ENCODE results near the gene NOTCH3.

The NOTCH3 gene

DNA sequence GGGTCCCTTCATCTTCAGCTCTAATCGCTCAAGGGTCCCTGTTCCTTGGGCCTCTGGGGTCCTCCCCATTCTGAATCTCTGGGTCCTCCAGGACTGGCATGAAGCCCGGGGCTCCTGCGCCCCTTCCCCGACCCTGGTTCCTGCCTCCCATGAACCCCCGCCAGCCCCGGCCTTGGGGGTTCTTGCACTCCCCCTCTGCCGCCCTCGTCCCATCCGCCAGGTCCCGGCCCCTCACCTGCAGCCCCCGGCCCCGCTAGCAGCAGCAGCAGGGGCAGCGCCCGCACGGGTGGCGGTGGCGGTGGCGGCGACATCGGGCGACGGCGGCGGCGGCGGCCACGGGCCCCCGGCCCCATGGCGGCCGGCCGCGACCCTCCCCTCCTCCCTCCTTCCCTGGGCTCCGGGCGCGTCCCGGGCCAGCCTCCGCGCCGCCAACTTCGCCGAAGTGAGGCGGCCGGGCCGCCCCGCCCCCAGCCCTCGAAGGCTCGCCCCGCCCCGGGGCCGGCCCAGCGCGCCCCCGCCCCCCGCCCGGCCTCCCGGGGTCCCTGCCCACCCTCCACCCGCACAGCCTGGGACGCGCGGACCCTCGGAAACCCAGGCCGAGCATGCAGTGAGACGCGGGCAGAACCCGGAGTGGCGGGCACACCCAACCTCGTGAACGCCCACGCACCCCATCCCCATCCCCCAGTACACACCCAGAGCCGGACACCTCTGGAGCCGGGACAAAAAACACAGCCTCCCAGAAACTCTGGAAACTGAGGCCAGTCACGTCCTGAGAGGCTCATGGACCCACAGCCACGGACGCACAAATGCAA, at the start of gene NOTCH3:
Gene NOTCH3, minus strand, starts transcription at position 443 of the 812 bp plus-strand sequence. Its CDS starts 90 bp downstream, at position 353.
- H3K36me3 ChIP-seq (ENCODE audit: insufficient read depth, low read length): no peaks in the 10 kb centered on the region
- H3K9me3 ChIP-seq (ENCODE audit: low read length): no peaks in the 10 kb centered on the region
- no peaks in the 10 kb centered on the region for H3K4me1 ChIP-seq (ENCODE audit: insufficient read depth, low read length)
- no peak within 1 kb of the TSS for H3K27ac ChIP-seq (ENCODE audit: low read depth, low read length)
- no peak within 1 kb of the TSS for H3K9ac ChIP-seq (ENCODE audit: low read length)
- H3K4me3 ChIP-seq (ENCODE audit: low read depth in 1 of 2, low read length in 2 of 2): no peak within 1 kb of the TSS
- H3K27me3 ChIP-seq (ENCODE audit: control insufficient read depth in 1 of 2, insufficient read depth in 2 of 2, low read length in 2 of 2): peaks cover 11 to 25% of the 10 kb centered on the region in 2 donors

DNA sequence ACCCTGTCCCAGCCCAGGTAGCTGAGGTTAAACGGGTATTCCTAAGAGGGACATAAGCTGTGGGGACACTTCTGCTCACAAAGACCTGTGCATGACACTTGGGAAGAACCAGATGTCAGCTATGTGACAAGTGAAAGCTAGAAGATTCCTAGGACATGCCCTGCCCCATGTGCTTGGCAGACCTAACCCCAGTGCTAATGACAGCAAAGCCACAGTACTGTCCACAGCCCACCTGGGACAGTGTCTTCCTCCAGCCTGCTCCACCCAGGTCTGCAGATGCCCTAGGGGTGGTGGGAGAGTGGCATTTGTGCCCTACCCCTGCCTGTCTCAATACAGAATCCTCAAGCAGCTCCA, 49.8 kb upstream of the NOTCH3 start:
- peak overlapping the region; percentile 12 for H3K27ac ChIP-seq (ENCODE audit: low read depth, low read length)
- H3K9ac ChIP-seq (ENCODE audit: low read length): no peak overlapping the region
- no peaks in the 10 kb centered on the region for H3K9me3 ChIP-seq (ENCODE audit: low read length)
- peak overlapping the region in 1 of 2 donors; percentile 11 for H3K4me3 ChIP-seq (ENCODE audit: low read depth in 1 of 2, low read length in 2 of 2)
- peaks cover 59% of the 10 kb centered on the region for H3K4me1 ChIP-seq (ENCODE audit: insufficient read depth, low read length)
- H3K36me3 ChIP-seq (ENCODE audit: insufficient read depth, low read length): peaks cover 57% of the 10 kb centered on the region
- H3K27me3 ChIP-seq (ENCODE audit: control insufficient read depth in 1 of 2, insufficient read depth in 2 of 2, low read length in 2 of 2): no peaks in the 10 kb centered on the region

DNA sequence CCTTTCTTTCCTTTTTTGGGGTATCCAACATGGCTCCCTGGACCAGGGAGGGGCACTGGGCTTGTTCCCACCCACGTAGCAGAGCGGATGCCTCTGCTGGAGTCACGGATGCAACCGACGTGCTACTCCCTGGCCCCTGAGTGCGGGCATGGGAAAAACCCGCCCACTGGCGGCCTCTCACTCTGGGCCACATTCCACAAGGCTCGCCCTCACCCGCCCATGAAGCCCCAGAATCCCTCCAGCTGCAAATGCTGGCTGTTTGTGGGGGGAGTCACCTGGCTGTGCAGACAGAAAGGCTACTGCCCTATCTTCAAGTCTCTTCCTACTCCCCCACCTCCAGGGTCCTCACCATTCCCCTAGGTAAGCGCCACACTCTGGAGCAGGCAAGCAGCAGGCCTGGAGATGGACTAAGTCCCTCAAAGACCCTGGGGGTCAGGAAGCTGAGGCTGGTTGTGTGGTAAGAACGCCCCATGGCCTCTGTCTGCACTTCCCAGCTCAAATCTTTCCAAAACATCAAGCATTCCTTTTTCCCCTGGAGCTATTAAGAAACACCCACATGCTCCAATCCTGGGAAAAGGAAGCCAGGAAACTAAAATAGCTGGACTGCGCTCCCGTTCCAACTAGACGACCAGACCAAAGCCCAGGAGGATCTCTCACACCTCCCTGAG, 49.3 kb upstream of the NOTCH3 start:
- Histone ChIP-seq H3K9me3 (ENCODE audit: low read length) (no peaks in the 10 kb centered on the region), H3K27me3 (ENCODE audit: control insufficient read depth in 1 of 2, insufficient read depth in 2 of 2, low read length in 2 of 2) (no peaks in the 10 kb centered on the region), H3K36me3 (ENCODE audit: insufficient read depth, low read length) (peaks cover 57% of the 10 kb centered on the region), H3K4me3 (ENCODE audit: low read depth in 1 of 2, low read length in 2 of 2) (peak overlapping the region in 1 of 2 donors; percentile 3), H3K9ac (ENCODE audit: low read length) (no peak overlapping the region), H3K27ac (ENCODE audit: low read depth, low read length) (peak overlapping the region; percentile 81), H3K4me1 (ENCODE audit: insufficient read depth, low read length) (peaks cover 59% of the 10 kb centered on the region)

- Histone ChIP-seq H3K9me3 (ENCODE audit: low read length) (no peaks in the 10 kb centered on the region), H3K27ac (ENCODE audit: low read depth, low read length) (peak overlapping the region; percentile 81), H3K36me3 (ENCODE audit: insufficient read depth, low read length) (peaks cover 56% of the 10 kb centered on the region), H3K9ac (ENCODE audit: low read length) (peak overlapping the region; percentile 7), H3K27me3 (ENCODE audit: control insufficient read depth in 1 of 2, insufficient read depth in 2 of 2, low read length in 2 of 2) (no peaks in the 10 kb centered on the region), H3K4me3 (ENCODE audit: low read depth in 1 of 2, low read length in 2 of 2) (peak overlapping the region in 1 of 2 donors; percentile 3), H3K4me1 (ENCODE audit: insufficient read depth, low read length) (peaks cover 59% of the 10 kb centered on the region)
These were observed 48.7 kb upstream of the NOTCH3 start for GRCh38 chr19:15249528-15249874.

GRCh38 chr19:15248648-15249527, 48.1 kb upstream of the NOTCH3 start:
- Histone ChIP-seq H3K4me3 (ENCODE audit: low read depth in 1 of 2, low read length in 2 of 2) (no peak overlapping the region), H3K9ac (ENCODE audit: low read length) (peak overlapping the region; percentile 7), H3K27me3 (ENCODE audit: control insufficient read depth in 1 of 2, insufficient read depth in 2 of 2, low read length in 2 of 2) (no peaks in the 10 kb centered on the region), H3K4me1 (ENCODE audit: insufficient read depth, low read length) (peaks cover 59% of the 10 kb centered on the region), H3K27ac (ENCODE audit: low read depth, low read length) (peak overlapping the region; percentile 81), H3K36me3 (ENCODE audit: insufficient read depth, low read length) (peaks cover 52% of the 10 kb centered on the region), H3K9me3 (ENCODE audit: low read length) (no peaks in the 10 kb centered on the region)

- H3K36me3 ChIP-seq (ENCODE audit: insufficient read depth, low read length): peaks cover 51% of the 10 kb centered on the region
- no peak overlapping the region for H3K9ac ChIP-seq (ENCODE audit: low read length)
- peak overlapping the region; percentile 21 for H3K27ac ChIP-seq (ENCODE audit: low read depth, low read length)
- no peak overlapping the region for H3K4me3 ChIP-seq (ENCODE audit: low read depth in 1 of 2, low read length in 2 of 2)
- H3K9me3 ChIP-seq (ENCODE audit: low read length): no peaks in the 10 kb centered on the region
- H3K4me1 ChIP-seq (ENCODE audit: insufficient read depth, low read length): peaks cover 54% of the 10 kb centered on the region
- no peaks in the 10 kb centered on the region for H3K27me3 ChIP-seq (ENCODE audit: control insufficient read depth in 1 of 2, insufficient read depth in 2 of 2, low read length in 2 of 2)
These were observed 47.3 kb upstream of the NOTCH3 start for GRCh38 chr19:15248106-15248505.

GRCh38 chr19:15247107-15248014, 46.6 kb upstream of the NOTCH3 start:
- Histone ChIP-seq H3K36me3 (ENCODE audit: insufficient read depth, low read length) (peaks cover 47% of the 10 kb centered on the region), H3K27ac (ENCODE audit: low read depth, low read length) (peak overlapping the region; percentile 21), H3K9ac (ENCODE audit: low read length) (no peak overlapping the region), H3K4me1 (ENCODE audit: insufficient read depth, low read length) (peaks cover 50% of the 10 kb centered on the region), H3K4me3 (ENCODE audit: low read depth in 1 of 2, low read length in 2 of 2) (no peak overlapping the region), H3K9me3 (ENCODE audit: low read length) (no peaks in the 10 kb centered on the region), H3K27me3 (ENCODE audit: control insufficient read depth in 1 of 2, insufficient read depth in 2 of 2, low read length in 2 of 2) (no peaks in the 10 kb centered on the region)

- no peak overlapping the region for H3K4me3 ChIP-seq (ENCODE audit: low read depth in 1 of 2, low read length in 2 of 2)
- H3K4me1 ChIP-seq (ENCODE audit: insufficient read depth, low read length): peaks cover 39% of the 10 kb centered on the region
- no peak overlapping the region for H3K9ac ChIP-seq (ENCODE audit: low read length)
- no peaks in the 10 kb centered on the region for H3K9me3 ChIP-seq (ENCODE audit: low read length)
- H3K27me3 ChIP-seq (ENCODE audit: control insufficient read depth in 1 of 2, insufficient read depth in 2 of 2, low read length in 2 of 2): no peaks in the 10 kb centered on the region
- peaks cover 50% of the 10 kb centered on the region for H3K36me3 ChIP-seq (ENCODE audit: insufficient read depth, low read length)
- H3K27ac ChIP-seq (ENCODE audit: low read depth, low read length): no peak overlapping the region
These were observed 45.3 kb upstream of the NOTCH3 start for GRCh38 chr19:15246198-15246481.

- H3K27ac ChIP-seq (ENCODE audit: low read depth, low read length): no peak overlapping the region
- H3K4me1 ChIP-seq (ENCODE audit: insufficient read depth, low read length): peaks cover 33% of the 10 kb centered on the region
- H3K36me3 ChIP-seq (ENCODE audit: insufficient read depth, low read length): peaks cover 50% of the 10 kb centered on the region
- no peaks in the 10 kb centered on the region for H3K27me3 ChIP-seq (ENCODE audit: control insufficient read depth in 1 of 2, insufficient read depth in 2 of 2, low read length in 2 of 2)
- H3K9ac ChIP-seq (ENCODE audit: low read length): no peak overlapping the region
- no peaks in the 10 kb centered on the region for H3K9me3 ChIP-seq (ENCODE audit: low read length)
- no peak overlapping the region for H3K4me3 ChIP-seq (ENCODE audit: low read depth in 1 of 2, low read length in 2 of 2)
These were observed 44.8 kb upstream of the NOTCH3 start for GRCh38 chr19:15245370-15246197.

DNA sequence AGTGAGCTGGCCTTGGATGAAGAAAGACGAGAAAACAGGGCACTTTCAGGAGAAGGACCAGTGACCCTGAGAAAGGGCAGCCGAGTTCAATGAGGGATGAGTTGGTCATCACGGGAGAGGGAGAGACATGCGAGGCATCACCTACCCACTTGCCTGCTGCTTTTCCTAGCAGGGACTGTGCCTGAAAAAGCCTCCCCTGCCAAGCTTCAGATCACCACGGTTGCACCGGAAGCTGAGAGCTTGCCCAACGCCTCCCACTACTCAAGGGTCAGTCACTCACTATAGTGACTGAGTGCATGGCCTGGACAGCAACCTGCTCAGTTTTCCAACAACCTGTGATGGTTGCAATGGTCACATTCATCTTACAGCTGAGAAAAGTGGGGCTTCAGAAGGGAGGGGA, 44.0 kb upstream of the NOTCH3 start:
- no peak overlapping the region for H3K9ac ChIP-seq (ENCODE audit: low read length)
- no peak overlapping the region for H3K4me3 ChIP-seq (ENCODE audit: low read depth in 1 of 2, low read length in 2 of 2)
- no peaks in the 10 kb centered on the region for H3K9me3 ChIP-seq (ENCODE audit: low read length)
- H3K36me3 ChIP-seq (ENCODE audit: insufficient read depth, low read length): peaks cover 57% of the 10 kb centered on the region
- H3K27me3 ChIP-seq (ENCODE audit: control insufficient read depth in 1 of 2, insufficient read depth in 2 of 2, low read length in 2 of 2): no peaks in the 10 kb centered on the region
- no peak overlapping the region for H3K27ac ChIP-seq (ENCODE audit: low read depth, low read length)
- H3K4me1 ChIP-seq (ENCODE audit: insufficient read depth, low read length): peaks cover 25% of the 10 kb centered on the region

Data from muscle layer of colon (tissue), 2 donors.